ENCODE results near the gene KLF3. TPM values are rescaled to one million over a fixed set of nuclear protein-coding genes. Genes with fewer than 3 reads are reported as not detected.

KLF3 gene
- total and polyA plus RNA-seq, 2 of the 4 experiments (the other 2 are of a cell fraction), result 8.2 to 12.6 TPM

- no peak overlapping the region for H3K14ac ChIP-seq (replicated peaks; ENCODE audit: low read depth, low read length)
- no peak overlapping the region for H2BK120ac ChIP-seq (ENCODE audit: low read depth, low read length)
- dilution Hi-C loops (cut with HindIII; ENCODE audit: low sequenced_read_pairs, unreplicated experiment) (no loop called here), in situ Hi-C loops (cut with MboI; ENCODE audit: low sequenced_read_pairs) (no loop called here), intact Hi-C loops (cut with micrococcal nuclease) (no loop called here)
- BruUV-seq (replicated peaks), result no TSS peak
- H4K91ac ChIP-seq (ENCODE audit: insufficient read depth, low read depth, low read length), result no peak overlapping the region
- no peaks in the 10 kb centered on the region for H3K9me3 ChIP-seq (ENCODE audit: control insufficient read depth, insufficient read depth, low read length)
- no peak for ATAC-seq (ENCODE audit: low read depth)
- ChIA-PET CTCF (no interaction called here), POLR2A (ENCODE audit: unreplicated experiment) (no interaction called here)
- H4K8ac ChIP-seq (ENCODE audit: low read depth in 2 of 2, low read length in 2 of 2), result no peak overlapping the region
- no peaks in the 10 kb centered on the region for H4K20me1 ChIP-seq (ENCODE audit: insufficient read depth, low read length)
- DNase-seq, result no peak
- WGBS, 2 experiments (ENCODE audit: extremely low coverage in 2 of 2, insufficient read length in 1 of 2), result no CpG with 5 or more reads among the region's 3 CpGs
- H3K27ac ChIP-seq (ENCODE audit: insufficient read depth, low read length), result no peak overlapping the region
- H3K27me3 ChIP-seq (ENCODE audit: control insufficient read depth, insufficient read depth, low read length), result peaks cover 7% of the 10 kb centered on the region; the same call in 1 of the 2 replicates
- H3K18ac ChIP-seq (ENCODE audit: low read depth, low read length), result no peak overlapping the region
- no peak overlapping the region for H3K4ac ChIP-seq (ENCODE audit: low read depth, low read length)
- no peak overlapping the region for H2BK20ac ChIP-seq (ENCODE audit: low read depth, low read length)
- no peak overlapping the region for H2AK9ac ChIP-seq (replicated peaks; ENCODE audit: low read depth, low read length, poor library complexity)
- H3K4me2 ChIP-seq (ENCODE audit: low read depth, low read length), result no peak overlapping the region
- TF ChIP-seq POLR2A (IDR thresholded peaks at IDR 0.05; ENCODE audit: low read depth, low read length), result no peak
- no peak for TF ChIP-seq MAZ (IDR thresholded peaks at IDR 0.05; ENCODE audit: borderline replicate concordance, low read depth, low read length)
- TF ChIP-seq FOS (IDR thresholded peaks at IDR 0.05; ENCODE audit: low read depth, low read length), result no peak
- no peak for TF ChIP-seq CHD1 (IDR thresholded peaks at IDR 0.05; ENCODE audit: low read depth, low read length)
- TF ChIP-seq BHLHE40 (IDR thresholded peaks at IDR 0.05; ENCODE audit: low read depth, low read length), result no peak
- TF ChIP-seq SMC3 (IDR thresholded peaks at IDR 0.05; ENCODE audit: low read depth, low read length), result no peak
- TF ChIP-seq MXI1 (IDR thresholded peaks at IDR 0.05; ENCODE audit: borderline replicate concordance, low read depth, low read length), result no peak
- TF ChIP-seq RFX5 (IDR thresholded peaks at IDR 0.05; ENCODE audit: low read depth, low read length), result no peak
- TF ChIP-seq CEBPB (IDR thresholded peaks at IDR 0.05; ENCODE audit: low read depth, low read length), result no peak
- TF ChIP-seq, protein P1, sequence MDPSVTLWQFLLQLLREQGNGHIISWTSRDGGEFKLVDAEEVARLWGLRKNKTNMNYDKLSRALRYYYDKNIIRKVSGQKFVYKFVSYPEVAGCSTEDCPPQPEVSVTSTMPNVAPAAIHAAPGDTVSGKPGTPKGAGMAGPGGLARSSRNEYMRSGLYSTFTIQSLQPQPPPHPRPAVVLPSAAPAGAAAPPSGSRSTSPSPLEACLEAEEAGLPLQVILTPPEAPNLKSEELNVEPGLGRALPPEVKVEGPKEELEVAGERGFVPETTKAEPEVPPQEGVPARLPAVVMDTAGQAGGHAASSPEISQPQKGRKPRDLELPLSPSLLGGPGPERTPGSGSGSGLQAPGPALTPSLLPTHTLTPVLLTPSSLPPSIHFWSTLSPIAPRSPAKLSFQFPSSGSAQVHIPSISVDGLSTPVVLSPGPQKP (IDR thresholded peaks at IDR 0.05; ENCODE audit: borderline replicate concordance, low read depth, low read length), result no peak
- H2BK5ac ChIP-seq (ENCODE audit: low read depth, low read length, poor library complexity, severe bottlenecking), result no peak overlapping the region
- no peaks in the 10 kb centered on the region for H3K9me1 ChIP-seq (ENCODE audit: insufficient read depth, low read length)
- no peak overlapping the region for H3K9ac ChIP-seq (ENCODE audit: low read depth, low read length)
- no peaks in the 10 kb centered on the region for H3K36me3 ChIP-seq (ENCODE audit: control insufficient read depth, insufficient read depth, low read length)
- H2BK15ac ChIP-seq (ENCODE audit: low read depth, low read length), result no peak overlapping the region
- no peak overlapping the region for H3K4me3 ChIP-seq (ENCODE audit: insufficient read depth, low read depth, low read length)
- no peak overlapping the region for H2AFZ ChIP-seq (replicated peaks; ENCODE audit: low read length, poor library complexity)
- no peak overlapping the region for H2AK5ac ChIP-seq (ENCODE audit: low read depth, low read length)
- H3K56ac ChIP-seq (ENCODE audit: extremely low read depth, insufficient read depth, low read length), result no peak overlapping the region
- no peaks in the 10 kb centered on the region for H3K4me1 ChIP-seq (ENCODE audit: control insufficient read depth, insufficient read depth, low read length)
- no peaks in the 10 kb centered on the region for H3K79me1 ChIP-seq (ENCODE audit: low read depth in 1 of 2, low read length in 2 of 2)
- no peak overlapping the region for H4K5ac ChIP-seq (ENCODE audit: low read depth, low read length)
- no peak overlapping the region for H3K23ac ChIP-seq (ENCODE audit: low read depth, low read length)
Measured at GRCh38 chr4:38639242-38639641, 24.8 kb upstream of the KLF3 start.
